Fibroblast of lung (primary cell): ENCODE data around the gene GRP. TPM values are rescaled to one million over a fixed set of nuclear protein-coding genes. Genes with fewer than 3 reads are reported as not detected.

Source experiments
- DNase-seq, 2 donors: peaks; one replicate each; pipeline versions ENCODE4 v3.0.0 to v3.0.0-alpha.2; 2010; ENCODE audit warnings: low read depth in 2 of 2
- H2AFZ ChIP-seq: 2 replicates; pipeline ENCODE4 v1.5.1; 2012; ENCODE audit warnings: low read length, control low read depth, inconsistent platforms
- H3K27ac ChIP-seq: 2 replicates; pipeline ENCODE4 v1.5.1; 2011; ENCODE audit warnings: low read length, control low read depth; ENCODE audit not compliant: insufficient read depth
- H3K27me3 ChIP-seq: 2 replicates; pipeline ENCODE4 v1.5.1; 2011; ENCODE audit warnings: mild to moderate bottlenecking, low read length; ENCODE audit not compliant: control insufficient read depth, insufficient read depth
- H3K36me3 ChIP-seq: 2 replicates; pipeline ENCODE4 v1.5.1; 2011; ENCODE audit warnings: low read length; ENCODE audit not compliant: control insufficient read depth, insufficient read depth
- H3K4me1 ChIP-seq: 2 replicates; pipeline ENCODE4 v1.5.1; 2011; ENCODE audit warnings: low read length; ENCODE audit not compliant: control insufficient read depth, insufficient read depth; ENCODE audit errors: extremely low read depth
- H3K4me2 ChIP-seq: 2 replicates; pipeline ENCODE4 v1.5.1; 2011; ENCODE audit warnings: low read length, control low read depth; ENCODE audit not compliant: insufficient read depth; ENCODE audit errors: extremely low read depth
- H3K4me3 ChIP-seq, 4 experiments: fragments of 200-600 bp in 1 of 4; sonication (generic) in 1 of 4; replicated peaks in 1 of 4; 2 replicates each; pipeline ENCODE4 v1.5.1; 2011 to 2016; ENCODE audit warnings: low read length in 4 of 4, low read depth in 3 of 4, mild to moderate bottlenecking in 3 of 4, control low read depth in 2 of 4, inconsistent platforms in 1 of 4, mixed read lengths in 1 of 4; ENCODE audit not compliant: insufficient read depth in 1 of 4; ENCODE audit errors: control extremely low read depth in 1 of 4
- H3K79me2 ChIP-seq: 2 replicates; pipeline ENCODE4 v1.5.1; 2012; ENCODE audit warnings: mild to moderate bottlenecking, low read length, inconsistent platforms; ENCODE audit not compliant: control insufficient read depth, insufficient read depth
- H3K9ac ChIP-seq: 2 replicates; pipeline ENCODE4 v1.5.1; 2011; ENCODE audit warnings: mild to moderate bottlenecking, low read length, control low read depth; ENCODE audit not compliant: insufficient read depth
- H3K9me3 ChIP-seq: 2 replicates; pipeline ENCODE4 v1.5.1; 2012; ENCODE audit warnings: low read depth, low read length; ENCODE audit not compliant: control insufficient read depth, insufficient read depth
- H4K20me1 ChIP-seq: 2 replicates; pipeline ENCODE4 v1.5.1; 2011; ENCODE audit warnings: low read length; ENCODE audit not compliant: control insufficient read depth, insufficient read depth; ENCODE audit errors: extremely low read depth
- CTCF ChIP-seq, 2 donors: IDR thresholded peaks in 1 of 2; conservative IDR thresholded peaks in 1 of 2; 1 replicate in 1 of 2; 2 replicates in 1 of 2; pipeline ENCODE4 v1.5.1; 2011 to 2012; ENCODE audit warnings: low read length in 2 of 2, control low read depth in 1 of 2, inconsistent platforms in 1 of 2, low read depth in 1 of 2, mild to moderate bottlenecking in 1 of 2
- EZH2 ChIP-seq: IDR thresholded peaks from 2 replicates; pipeline ENCODE4 v1.5.1; 2012; ENCODE audit warnings: low read length, control low read depth, mild to moderate bottlenecking; ENCODE audit errors: missing control alignments
- polyA plus RNA-seq, 2 donors: library from polyadenylated mRNA; depleted of rRNA in 1 of 2; stranded (reverse) in 1 of 2; unstranded in 1 of 2; fragments of >200 nt; gene quantifications; 2 replicates each; pipeline ENCODE4 v1.2.1, GENCODE V29; 2011 to 2012; ENCODE audit warnings: missing spikeins in 1 of 2
- total RNA-seq: library from RNA; depleted of rRNA; stranded (reverse); fragments of >200 nt; gene quantifications from 2 replicates; pipeline ENCODE4 v1.2.1, GENCODE V29; 2014

The GRP gene
- total and polyA plus RNA-seq, 2 donors (not counting 1 experiment from before 2014, with no cell fraction given): not detected

GRCh38 chr18:59274533-59274928 is 54.6 kb downstream of the GRP start:
- no peak overlapping the region for H3K4me3 ChIP-seq

GRCh38 chr18:59275406-59275949 is 55.5 kb downstream of the GRP start:
- no peaks in the 10 kb centered on the region for H3K9me3 ChIP-seq
- H3K36me3 ChIP-seq: no peaks in the 10 kb centered on the region
- no peak overlapping the region for H3K4me3 ChIP-seq
- no peaks in the 10 kb centered on the region for H3K4me1 ChIP-seq
- TF ChIP-seq EZH2 (no peak), CTCF (conservative IDR thresholded peaks at IDR 0.05 in 1 of 2, IDR thresholded peaks at IDR 0.05 in 1 of 2; ENCODE audit: low read depth in 1 of 2, low read length in 2 of 2) (no peak)
- no peaks in the 10 kb centered on the region for H4K20me1 ChIP-seq
- H3K27ac ChIP-seq: no peak overlapping the region
- H2AFZ ChIP-seq: no peak overlapping the region
- no peaks in the 10 kb centered on the region for H3K79me2 ChIP-seq
- peaks cover 68% of the 10 kb centered on the region for H3K27me3 ChIP-seq
- no peak overlapping the region for H3K9ac ChIP-seq
- DNase-seq: no peak
- H3K4me2 ChIP-seq: no peak overlapping the region

More at GRCh38 chr18:59274533-59274928, 54.6 kb downstream of the GRP start:
- Histone ChIP-seq H4K20me1 (no peaks in the 10 kb centered on the region), H3K4me2 (no peak overlapping the region), H3K4me1 (no peaks in the 10 kb centered on the region), H3K27me3 (peaks cover 71% of the 10 kb centered on the region), H3K9ac (no peak overlapping the region), H3K9me3 (no peaks in the 10 kb centered on the region), H3K36me3 (no peaks in the 10 kb centered on the region), H3K79me2 (no peaks in the 10 kb centered on the region), H3K27ac (no peak overlapping the region), H2AFZ (no peak overlapping the region)
- no peak for DNase-seq
- TF ChIP-seq CTCF (conservative IDR thresholded peaks at IDR 0.05 in 1 of 2, IDR thresholded peaks at IDR 0.05 in 1 of 2; ENCODE audit: low read depth in 1 of 2, low read length in 2 of 2) (no peak), EZH2 (no peak)

- Histone ChIP-seq H3K36me3 (no peaks in the 10 kb centered on the region), H3K9me3 (no peaks in the 10 kb centered on the region), H4K20me1 (no peaks in the 10 kb centered on the region), H2AFZ (no peak overlapping the region), H3K4me2 (no peak overlapping the region), H3K9ac (no peak overlapping the region), H3K27me3 (peaks cover 62% of the 10 kb centered on the region), H3K4me1 (no peaks in the 10 kb centered on the region), H3K4me3 (no peak overlapping the region), H3K79me2 (no peaks in the 10 kb centered on the region), H3K27ac (no peak overlapping the region)
- no peak for TF ChIP-seq CTCF (conservative IDR thresholded peaks at IDR 0.05 in 1 of 2, IDR thresholded peaks at IDR 0.05 in 1 of 2; ENCODE audit: low read depth in 1 of 2, low read length in 2 of 2)
- TF ChIP-seq EZH2: no peak
- no peak for DNase-seq
Observed at GRCh38 chr18:59276047-59276446, 56.1 kb downstream of the GRP start.
